ENCODE measurements around the gene MASP2. TPM values are rescaled to one million over a fixed set of nuclear protein-coding genes. Genes with fewer than 3 reads are reported as not detected.

Gene MASP2
- total RNA-seq, 1 donor from 2014 or later = not detected

DNA sequence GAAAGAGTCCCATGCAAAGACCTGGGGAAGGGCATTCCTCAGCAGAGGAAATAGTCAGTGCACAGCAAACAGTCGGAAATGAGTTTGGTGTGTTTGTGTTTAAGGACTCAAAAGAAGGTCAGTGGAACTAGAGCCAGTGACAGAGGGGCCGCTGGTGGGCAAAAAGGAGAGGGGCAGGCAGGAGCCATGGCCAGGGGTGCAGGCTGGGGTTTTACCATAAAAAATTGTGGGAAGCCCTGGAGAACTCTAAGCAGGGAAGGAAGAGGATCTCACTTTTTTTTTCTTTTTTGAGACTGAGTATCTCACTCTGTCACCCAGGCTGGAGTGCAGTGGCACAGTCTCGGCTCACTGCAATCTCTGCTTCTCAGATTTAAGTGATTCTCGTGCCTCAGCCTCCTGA, 68.3 kb downstream of the MASP2 start:
- ATAC-seq (ENCODE audit: low read depth) = no peak
- H3K4me1 Mint-ChIP-seq = no peaks in the 10 kb centered on the region
- peaks cover 27% of the 10 kb centered on the region for H3K27me3 Mint-ChIP-seq
- H3K4me3 Mint-ChIP-seq = no peak overlapping the region
- ChIA-PET POLR2A (no interaction called here), CTCF (no interaction called here)
- intact Hi-C loops (cut with micrococcal nuclease) = no loop called here
- no peak overlapping the region for H3K27ac Mint-ChIP-seq
- DNase-seq = no peak
- no peaks in the 10 kb centered on the region for H3K36me3 Mint-ChIP-seq (ENCODE audit: low read depth)
- TF ChIP-seq, protein P1, sequence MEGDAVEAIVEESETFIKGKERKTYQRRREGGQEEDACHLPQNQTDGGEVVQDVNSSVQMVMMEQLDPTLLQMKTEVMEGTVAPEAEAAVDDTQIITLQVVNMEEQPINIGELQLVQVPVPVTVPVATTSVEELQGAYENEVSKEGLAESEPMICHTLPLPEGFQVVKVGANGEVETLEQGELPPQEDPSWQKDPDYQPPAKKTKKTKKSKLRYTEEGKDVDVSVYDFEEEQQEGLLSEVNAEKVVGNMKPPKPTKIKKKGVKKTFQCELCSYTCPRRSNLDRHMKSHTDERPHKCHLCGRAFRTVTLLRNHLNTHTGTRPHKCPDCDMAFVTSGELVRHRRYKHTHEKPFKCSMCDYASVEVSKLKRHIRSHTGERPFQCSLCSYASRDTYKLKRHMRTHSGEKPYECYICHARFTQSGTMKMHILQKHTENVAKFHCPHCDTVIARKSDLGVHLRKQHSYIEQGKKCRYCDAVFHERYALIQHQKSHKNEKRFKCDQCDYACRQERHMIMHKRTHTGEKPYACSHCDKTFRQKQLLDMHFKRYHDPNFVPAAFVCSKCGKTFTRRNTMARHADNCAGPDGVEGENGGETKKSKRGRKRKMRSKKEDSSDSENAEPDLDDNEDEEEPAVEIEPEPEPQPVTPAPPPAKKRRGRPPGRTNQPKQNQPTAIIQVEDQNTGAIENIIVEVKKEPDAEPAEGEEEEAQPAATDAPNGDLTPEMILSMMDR (IDR thresholded peaks at IDR 0.05) = no peak
- no peaks in the 10 kb centered on the region for H3K9me3 Mint-ChIP-seq

Other genes starting within 250 kb of the MASP2 start
- 170 and 193 TPM in 2 replicates for gene TARDBP, start 34.6 kb downstream of the MASP2 start, total RNA-seq
- gene SRM, start 12.8 kb upstream of the MASP2 start, total RNA-seq = 106 and 119 TPM in 2 replicates
- gene EXOSC10, start 52.6 kb upstream of the MASP2 start, total RNA-seq = 89.3 and 108 TPM in 2 replicates
- not detected in 2 replicates for gene ANGPTL7, start 142.1 kb upstream of the MASP2 start, total RNA-seq
- 49.9 and 55.1 TPM in 2 replicates for gene MTOR, start 215.3 kb upstream of the MASP2 start, total RNA-seq
- gene UBIAD1, start 226.0 kb upstream of the MASP2 start, total RNA-seq = 23.3 and 27.8 TPM in 2 replicates

Measured in activated B cell treated with CpG ODN at 0.5 μM for 24 hours (primary cell).